GM18520 (cell line): ENCODE results near the gene CAD.

Source experiments
- ATAC-seq: cut with Tn5 transposase; IDR thresholded peaks from one replicate; pipeline ENCODE4 v1.9.1; 2021; ENCODE audit not compliant: unreplicated experiment

CAD gene

DNA sequence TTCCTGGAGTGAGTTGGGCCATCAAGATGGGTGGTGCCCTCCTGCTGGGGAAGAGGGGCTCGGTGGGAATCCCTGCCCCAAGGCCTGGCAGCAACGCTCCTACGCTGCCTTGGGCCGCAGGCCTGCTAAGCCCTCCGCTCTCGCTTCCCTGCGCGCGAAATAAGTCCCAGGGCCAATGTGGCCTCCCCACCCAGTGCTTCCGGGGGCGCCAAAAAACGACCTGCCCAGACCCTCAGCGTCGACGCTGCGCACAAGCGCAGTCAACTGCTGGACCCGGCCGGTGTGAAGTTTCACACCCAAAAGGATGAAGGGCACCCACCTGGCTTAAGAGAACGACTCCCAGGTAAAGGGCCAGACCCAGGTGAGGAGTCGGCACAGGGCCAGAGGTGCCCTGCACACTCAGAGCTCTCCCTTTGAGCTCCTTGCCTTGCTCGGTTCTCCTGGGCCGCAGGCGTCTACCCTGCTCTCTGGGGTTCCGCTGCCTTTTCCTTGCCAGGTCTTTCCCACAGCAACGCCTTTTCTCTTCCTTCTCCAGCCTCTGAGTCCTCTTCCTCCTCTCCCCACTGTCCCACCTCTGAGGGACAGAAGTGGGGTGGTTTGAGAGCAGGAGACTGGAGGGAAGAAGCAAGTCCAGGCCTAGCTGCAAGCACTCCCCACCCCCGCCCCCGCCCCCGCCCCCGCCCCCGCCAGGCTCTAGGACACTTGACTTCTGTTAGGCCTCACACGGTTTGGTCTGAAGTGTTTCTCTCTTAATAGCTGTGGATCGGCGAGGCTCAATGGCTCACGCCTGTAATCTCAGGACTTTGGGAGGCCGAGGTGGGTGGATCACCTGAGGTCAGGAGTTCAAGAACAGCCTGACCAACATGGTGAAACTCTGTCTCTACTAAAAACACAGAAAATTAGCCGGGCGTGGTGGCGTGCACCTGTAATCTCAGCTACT lies 58.3 kb downstream of the CAD start, which contains the start of gene DNAJC5G:
TSS of gene DNAJC5G (plus strand) at position 223 of the 940 bp plus-strand sequence. CDS start 1,296 bp downstream, outside the sequence.
- no peak for ATAC-seq

DNA sequence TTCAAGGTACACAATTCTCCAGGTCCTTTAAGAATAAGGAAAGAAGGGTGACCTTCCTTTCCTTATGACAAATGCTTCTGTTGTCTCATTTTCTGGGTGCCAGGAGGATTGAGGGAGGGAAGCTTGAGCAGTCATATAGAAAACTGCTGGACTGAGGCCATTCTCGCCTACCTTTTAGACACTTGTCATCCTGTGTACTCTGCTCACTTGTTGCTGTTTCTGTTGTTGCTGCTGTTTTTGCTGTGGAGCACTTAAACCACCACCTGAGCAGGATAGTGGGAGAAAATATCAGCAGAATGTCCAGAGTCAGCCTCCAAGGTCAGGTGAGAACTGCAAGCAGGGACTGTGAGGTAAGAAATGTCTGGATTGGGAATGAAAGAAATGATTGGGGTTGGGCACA lies 60.8 kb downstream of the CAD start:
- no peak for ATAC-seq

- no peak for ATAC-seq
Measured at GRCh38 chr2:27280826-27281225, 63.7 kb downstream of the CAD start.

DNA sequence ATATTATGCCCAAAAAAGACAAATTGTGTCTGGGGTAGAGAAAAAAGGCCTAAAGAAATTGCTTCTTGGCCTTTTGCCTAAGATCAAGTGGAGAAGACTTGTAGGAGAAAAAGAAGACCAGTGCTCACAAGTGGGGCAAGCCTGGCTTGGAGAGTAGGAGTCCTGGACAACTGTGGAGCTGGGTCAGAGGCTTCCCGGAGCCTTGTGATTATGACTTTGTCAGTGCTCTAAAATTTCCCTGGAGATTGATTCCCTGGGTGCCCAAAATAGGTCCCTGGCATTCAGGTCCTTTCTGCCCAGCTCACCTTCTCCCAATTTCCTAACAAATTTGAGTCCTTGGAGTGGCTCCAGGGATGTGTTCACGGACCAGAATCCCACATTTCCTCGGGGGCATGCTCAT lies 64.3 kb downstream of the CAD start:
- ATAC-seq: no peak

- no peak for ATAC-seq
Measured at GRCh38 chr2:27281855-27282559, 64.8 kb downstream of the CAD start, which contains the start of gene TRIM54. Gene TRIM54, plus strand, starts transcription at chr2:27282429. Its CDS starts 303 bp downstream, at chr2:27282732.

DNA sequence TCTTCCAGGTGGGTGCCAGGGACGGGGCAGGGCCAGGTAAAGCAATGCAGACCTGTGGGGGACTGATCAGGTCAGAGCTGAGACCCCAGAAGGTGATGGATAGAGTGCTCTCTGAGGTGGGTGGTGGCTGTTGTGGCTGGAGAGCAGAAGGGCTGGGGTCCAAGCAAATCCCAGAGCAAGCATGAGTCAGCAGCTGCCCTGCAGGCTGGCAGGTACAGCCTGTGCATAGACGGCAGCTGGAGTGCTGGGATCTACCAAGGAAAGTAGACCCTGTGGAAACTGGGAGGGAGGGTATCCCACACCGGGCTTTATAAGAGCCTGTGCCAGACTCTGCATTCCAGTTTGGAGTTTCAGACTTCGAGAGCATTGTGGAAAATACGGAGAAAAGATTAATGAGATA lies 65.7 kb downstream of the CAD start:
- ATAC-seq: no peak

DNA sequence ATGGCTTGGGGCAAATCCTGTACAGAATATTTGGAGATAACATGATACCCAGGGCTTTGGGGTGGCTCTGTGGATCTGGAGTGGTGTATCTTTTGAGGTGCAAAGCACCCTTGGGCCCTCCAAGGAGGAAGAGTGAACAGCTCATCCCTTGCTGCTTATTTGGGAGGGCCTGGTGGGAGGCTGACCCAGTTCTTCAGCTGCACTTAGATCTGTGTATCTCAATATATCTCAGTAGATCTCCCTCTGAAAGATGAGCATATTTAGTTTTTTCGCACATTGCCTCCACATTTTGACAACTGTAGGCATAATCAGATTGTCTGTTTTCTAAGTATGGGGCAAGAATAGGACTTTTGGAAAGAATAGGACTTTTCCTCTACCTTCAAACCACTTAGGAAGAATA lies 67.8 kb downstream of the CAD start:
- ATAC-seq: no peak

DNA sequence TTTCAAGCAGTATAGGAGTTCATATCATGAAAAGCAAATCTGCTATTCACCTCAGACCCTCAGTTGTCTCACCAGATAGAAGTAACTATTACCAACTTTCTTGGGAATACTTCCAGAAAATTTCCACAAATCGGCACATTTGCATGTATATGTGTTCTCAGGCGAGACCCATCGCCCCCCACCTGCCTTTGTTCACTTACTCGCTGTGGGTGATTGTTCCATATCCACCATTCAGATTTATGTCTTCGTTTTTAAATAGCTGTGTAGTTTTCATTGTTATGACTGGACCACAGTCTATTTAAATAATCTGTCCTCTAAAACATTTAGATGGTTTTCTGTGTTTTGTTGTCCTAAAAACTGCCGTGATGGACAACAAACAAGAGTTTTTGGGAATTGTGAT lies 68.3 kb downstream of the CAD start:
- no peak for ATAC-seq

- no peak for ATAC-seq
Measured at GRCh38 chr2:27288610-27289009, 71.4 kb downstream of the CAD start.

DNA sequence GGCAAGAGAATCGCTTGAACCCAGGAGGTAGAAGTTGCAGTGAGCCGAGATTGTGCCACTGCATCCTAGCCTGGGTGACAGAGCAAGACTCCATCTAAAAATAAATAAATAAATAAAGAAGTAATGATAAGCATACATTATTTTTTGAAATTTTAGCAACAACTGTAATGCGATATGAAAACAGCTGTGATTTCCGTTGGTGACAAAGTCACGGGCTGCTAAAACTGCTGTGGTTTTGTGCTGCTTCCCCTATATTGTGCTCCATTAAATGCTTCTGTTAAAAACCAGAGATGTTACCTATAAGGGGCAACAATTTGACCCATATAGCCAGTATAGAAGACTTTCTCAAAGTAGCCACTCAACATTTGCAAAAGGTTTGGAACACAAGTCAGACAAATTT lies 73.4 kb downstream of the CAD start:
- no peak for ATAC-seq

DNA sequence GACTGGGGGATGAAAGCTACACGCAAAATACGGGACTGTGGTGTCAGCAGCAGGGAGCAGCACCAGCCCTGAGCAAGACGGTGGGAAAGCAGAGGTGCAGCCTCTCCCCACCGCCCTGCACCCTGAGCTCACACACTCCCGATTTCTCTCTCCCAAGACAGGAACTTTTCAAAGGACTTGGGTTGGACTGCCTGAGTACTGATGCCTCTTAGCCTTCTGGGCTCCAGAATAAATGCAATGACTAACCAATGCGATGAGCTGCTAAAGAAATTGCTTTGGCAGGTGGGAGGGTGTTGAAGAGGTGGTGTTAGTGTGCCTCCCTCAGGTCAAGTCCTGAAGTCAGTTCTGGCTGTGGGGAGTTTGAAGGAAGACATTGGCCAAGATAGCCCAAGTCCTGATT lies 74.7 kb downstream of the CAD start:
- no peak for ATAC-seq
